Activated CD4-positive, CD25-positive, alpha-beta regulatory T cell (primary cell): Measurements from ENCODE around the gene ELMO2.
A peak's percentile ranks its signal among the peaks of the same experiment; 100 is the strongest.
"Not testable (repeated sequence)": the region's sequence is repeated elsewhere in the genome, so short reads cannot be mapped to it uniquely, and the experiment has no call there.

ENCODE experiments used
- DNase-seq, 4 experiments: peaks; one replicate each; lab custom pipeline; 2025; lab: John Stamatoyannopoulos, UW

The ELMO2 gene

DNA sequence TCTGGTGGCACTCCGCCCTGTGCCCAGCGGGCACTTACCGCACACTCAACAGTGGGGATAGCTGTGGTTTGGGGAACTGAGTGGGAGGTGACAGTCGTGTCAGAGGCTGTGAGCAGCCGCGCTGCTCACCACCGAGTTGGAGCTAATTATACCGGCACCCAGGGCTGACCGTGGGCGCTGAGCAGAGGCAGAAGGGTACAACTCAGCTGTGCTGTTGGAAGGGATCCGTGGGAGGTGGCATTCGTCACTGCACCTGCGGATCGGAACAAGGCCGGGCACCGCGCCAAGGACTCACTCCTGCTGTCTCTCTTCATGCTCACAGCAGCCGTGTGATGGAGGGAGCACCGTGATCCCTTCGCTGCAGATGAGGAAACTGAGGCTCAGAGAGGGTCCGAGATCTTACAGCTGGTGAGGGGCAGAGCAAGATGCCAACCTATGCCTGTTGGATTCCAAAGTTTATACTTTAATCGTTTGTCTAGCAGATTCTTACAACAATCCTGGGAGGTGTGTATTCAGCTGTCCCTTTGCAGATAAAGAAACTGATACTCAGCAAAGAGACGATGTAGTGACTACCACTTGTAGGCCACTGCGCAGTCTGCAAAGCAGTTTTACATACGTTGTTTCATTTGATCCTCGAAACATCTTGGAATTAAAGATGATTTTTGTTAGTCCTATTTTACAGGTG lies 713 bp upstream of the ELMO2 start:
- peak; percentile 50 to 64 (median 58) for DNase-seq

DNA sequence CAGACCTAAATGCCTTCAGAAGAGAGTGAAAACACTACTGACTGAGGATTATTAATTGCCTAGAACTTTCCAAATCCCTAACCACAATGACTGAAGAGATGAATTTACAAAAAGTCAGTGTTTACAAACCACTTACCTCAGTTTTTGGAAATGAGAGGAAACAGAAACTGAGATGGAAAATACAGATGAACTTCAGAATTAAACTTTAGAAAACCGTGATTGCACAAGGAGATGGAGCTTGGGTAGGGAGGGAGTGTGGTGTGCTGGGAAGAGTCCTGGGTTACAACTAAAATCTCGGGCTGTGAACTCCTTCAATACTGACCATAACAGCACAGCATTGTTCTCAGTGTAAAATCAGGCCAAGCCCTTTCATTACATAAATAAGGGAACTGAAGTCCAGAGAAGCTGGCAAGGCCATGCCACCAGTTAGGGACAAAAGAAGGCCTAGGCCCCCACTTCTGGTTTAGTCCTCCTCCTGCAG lies 4.0 kb downstream of the ELMO2 start:
- no peak for DNase-seq

DNA sequence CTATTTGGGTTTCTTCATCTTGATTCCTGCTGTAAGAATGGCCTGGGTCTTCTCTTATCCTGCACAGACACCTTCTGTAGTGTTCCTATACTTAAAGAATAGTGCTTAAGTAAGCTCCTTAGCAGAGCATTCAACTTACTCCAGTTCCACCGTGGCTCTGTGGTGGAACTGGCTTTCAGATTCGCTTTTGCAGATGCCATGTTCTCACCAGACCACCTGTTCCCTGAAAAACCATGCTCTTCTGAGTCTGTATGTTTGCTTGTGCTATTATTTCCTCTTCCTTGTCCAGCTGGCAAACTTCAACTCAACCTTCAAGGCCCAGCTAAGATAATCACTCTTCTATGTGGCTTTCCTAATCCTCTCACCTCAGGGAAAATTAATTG lies 4.9 kb downstream of the ELMO2 start:
- no peak for DNase-seq

DNA sequence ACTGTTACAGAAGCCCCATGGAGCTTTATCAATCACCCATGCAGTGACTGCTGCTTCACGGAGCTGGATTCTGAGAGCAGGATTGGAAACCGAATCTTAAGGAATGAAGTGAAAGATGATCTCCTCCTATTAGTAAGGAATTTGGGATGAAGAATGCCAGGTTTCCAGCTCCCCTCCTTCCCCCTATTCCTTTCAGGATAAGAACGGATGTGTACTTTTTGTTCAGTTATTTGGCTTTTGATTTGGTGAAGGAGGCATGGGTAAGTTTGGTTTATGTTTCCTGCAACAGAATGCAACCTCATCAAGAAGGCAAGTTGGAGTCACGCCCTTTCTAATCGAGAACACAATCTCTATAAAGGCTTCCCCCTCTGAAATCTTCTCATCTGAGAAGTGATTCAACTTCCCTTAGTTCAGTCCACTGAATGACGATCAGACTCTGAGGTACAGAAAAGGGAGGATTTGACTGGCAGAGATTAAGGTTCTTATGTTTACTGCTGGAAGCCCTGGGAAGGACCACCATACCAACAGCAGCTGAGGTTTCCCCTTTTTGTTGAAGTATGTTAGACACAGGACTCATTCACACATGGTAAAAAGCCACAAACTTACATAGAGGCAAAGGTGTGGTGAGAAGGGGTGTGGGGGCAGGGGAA lies 5.5 kb downstream of the ELMO2 start:
- no peak for DNase-seq

DNA sequence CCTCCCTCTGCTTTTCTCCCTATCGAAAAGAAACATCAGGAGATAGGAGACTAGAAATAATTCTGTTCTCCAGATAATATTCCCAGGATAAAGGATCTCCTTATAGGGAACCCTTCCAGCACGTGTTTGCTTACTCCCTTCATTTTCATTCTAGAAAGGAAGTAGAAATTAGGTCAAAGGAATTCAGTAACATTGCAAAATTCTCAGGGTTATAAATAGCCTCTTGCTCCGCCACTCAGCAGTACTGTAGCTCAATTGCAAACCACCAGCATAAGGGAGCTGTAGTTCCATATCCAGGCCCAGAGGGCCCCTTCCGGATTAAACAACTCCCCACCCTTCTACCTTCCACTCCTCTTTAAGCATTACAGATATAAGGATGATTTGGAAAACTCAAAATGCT lies 6.2 kb downstream of the ELMO2 start:
- no peak for DNase-seq

DNA sequence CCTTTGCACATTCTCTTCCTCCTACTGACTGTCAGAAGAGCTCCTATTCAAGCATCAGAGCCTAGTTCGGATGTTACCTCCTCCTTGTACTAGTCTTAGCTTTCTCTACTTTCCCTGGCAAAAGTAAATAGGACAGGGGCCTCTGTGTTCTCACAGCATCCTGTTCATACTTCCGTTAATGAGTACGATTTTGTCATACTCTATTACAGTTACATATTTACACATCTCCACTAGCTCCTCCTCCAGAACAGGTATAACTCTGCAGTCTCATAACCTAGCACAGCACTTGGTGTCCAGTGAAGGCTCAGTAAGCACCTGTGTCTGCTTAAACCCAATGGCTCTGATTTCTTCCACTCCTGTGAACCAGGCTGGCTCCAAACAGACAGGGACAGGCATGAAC lies 7.0 kb downstream of the ELMO2 start:
- DNase-seq = no peak

DNA sequence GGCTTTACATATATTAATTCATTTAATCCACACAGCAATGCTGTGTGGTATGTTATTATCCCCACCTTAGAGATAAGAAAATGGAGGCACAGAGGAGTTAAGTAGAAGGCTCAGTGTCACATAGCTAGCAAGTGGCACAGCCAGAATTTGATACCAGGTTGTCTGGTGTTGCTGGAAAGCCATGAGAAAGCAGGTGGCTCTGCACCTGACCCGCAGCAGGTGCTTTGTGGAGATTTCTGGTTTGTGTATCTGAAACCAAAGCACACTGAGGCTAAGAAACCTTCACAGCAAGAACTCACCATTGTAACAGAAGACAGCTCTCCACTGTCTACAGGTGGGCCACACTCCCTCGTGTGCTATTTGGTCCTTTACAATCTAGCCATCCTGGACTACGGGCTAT lies 7.5 kb downstream of the ELMO2 start:
- DNase-seq = no peak

DNA sequence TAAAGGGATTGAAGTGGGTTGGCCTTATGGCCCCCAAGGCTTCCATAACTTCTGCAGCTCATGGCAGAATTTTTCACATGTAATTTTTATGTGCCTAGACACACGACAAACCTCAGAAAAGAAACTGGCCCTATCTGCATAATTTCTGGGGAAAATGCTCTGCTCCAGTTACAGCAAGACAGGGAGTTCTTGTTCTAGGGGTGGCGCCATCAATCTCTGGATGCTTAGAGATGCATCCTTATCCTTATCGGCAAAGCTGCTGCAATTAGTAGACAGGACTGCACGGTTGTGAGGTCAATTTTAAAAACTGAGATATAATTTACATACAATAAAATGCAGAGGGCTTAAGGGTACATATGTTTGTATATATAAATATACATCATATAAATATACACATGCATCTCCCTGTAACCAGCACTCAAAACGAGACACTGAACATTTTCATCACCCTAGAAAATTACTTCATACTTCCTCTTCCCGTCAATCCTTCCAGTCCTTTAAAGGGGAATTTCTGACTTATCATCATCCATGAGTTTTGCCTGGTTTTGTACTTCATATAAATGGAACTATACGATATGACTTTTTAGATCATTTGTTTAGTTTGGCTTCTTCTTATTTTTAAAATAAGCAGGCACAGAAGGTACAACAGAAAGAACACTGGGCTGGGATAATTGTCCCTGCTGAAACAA lies 10.2 kb downstream of the ELMO2 start:
- no peak for DNase-seq

DNA sequence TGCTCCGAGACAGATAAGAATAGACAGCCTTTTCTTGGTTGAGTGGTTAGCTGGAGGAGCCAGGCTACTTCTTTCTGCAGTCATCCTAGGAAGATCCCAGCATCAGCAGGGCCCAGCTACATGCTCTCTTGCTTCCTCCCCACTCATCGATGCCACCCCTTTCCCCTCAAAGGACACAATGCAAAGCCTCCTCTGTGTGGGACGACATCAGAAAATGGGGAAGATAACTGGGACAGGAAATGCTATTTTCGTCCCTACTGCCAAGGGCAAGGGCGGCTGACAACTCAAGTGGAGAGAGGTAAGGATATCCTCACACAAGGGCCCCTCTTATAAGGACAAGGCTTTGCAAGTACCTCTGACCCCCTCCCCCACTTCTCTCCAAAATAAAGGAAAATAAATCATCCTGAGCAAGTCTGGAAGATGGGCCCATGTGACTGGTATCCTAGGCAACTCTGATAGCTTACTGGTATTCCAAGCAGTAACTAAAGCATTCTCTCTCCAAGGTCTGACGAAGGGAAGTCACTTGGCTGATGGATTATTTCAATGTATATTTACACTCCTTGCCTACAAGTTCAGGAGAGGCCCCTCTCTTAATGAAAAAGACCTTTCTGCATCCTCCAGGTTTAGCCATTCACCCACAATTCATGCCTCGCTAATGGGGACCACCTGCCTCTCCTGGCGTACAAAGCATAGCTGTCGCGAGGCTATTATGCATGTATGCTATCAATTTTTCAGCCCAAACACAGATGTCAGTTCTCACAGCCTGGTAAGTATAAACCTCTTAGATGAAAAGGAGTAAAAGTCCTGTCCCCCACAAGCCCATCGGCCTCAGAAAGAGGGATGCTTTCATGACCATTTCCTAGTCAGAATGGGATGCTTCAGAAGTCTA lies 11.3 kb downstream of the ELMO2 start:
- no peak for DNase-seq

DNA sequence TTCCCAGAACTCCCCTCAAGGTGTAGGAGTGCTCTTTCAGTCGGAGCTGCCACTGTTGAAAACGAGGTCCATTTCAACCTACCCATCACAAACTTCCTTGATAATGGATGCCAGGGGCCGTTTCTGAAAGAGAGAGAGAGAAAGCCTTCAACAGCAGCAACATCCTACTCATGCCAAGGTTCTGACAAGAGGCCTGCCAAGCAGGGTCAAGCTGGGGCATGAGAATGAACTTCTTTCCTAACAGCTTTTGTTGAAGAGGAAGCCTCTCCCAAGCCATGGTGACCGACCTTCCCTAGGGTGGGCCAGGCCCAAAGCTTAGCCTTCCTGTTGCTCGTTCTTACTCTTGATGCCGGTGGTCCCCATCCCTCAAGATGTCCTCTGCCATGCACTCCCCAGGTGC lies 12.4 kb downstream of the ELMO2 start:
- no peak for DNase-seq

DNA sequence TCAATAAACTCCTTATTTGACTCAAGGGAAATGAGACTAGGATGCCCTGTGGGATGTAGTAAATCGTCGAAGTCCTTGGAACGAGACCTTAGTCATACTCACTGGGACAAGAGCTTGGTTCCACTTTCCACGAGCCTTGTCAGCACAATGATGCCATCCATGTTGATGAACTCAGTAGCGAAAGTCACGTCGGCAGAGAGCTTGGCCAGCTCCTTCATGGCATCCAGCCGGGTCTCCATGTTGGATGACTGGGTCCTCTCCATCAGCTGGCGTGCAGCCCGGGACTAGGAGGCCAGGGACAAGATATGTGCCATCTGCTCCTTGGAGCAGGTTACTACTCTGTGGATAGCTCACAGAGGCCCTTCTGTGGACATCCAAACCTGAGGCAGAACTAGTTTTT lies 17.5 kb downstream of the ELMO2 start:
- no peak for DNase-seq

DNA sequence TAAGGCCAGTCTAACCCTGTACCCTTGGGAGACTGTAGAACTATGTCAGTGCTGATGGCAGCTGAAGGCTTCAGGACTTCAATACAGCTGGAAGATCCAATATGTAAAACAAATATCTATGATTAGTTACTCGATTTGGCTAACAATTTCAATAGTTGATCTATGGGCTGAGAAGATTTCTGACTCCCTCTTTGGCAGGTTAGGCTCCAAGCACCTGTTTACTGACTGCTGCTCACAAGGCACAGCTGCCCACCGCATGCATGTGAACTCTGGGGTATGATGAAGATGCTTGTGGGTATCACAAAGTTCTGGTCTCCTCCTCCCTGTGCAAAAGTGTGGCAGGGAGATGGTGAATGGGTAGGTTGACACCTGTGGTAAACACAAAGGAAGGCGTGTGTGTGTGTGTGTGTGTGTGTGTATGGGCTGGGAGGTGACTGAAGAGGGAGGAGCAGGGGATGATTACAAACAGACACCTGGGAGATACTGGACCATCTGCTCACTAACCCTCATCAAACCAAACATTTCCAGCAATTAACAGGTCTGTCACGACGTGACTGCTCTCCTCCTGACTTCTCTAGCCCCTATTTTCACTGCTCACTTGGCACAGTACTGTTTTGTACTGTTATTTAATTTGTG lies 18.1 kb downstream of the ELMO2 start:
- no peak for DNase-seq

DNA sequence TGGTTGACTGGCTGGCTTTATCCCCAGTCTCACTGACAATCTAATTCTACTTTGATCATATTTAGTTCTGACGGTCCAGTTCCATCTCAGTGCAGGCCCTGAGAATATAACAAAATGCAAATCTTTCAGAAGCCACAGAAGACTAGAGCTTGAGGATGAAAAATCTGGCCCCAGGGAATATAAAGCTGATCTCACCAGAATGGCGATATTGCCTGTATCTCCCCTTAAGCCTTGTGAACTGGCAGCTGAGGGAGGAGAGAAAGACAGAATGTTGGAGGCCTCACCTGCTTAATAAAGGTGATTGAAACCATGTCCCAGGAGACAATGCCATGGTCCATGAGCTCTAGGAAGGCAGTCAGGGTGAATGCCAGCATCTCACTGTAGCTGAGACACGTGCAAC lies 19.4 kb downstream of the ELMO2 start:
- DNase-seq = not testable (repeated sequence)

DNA sequence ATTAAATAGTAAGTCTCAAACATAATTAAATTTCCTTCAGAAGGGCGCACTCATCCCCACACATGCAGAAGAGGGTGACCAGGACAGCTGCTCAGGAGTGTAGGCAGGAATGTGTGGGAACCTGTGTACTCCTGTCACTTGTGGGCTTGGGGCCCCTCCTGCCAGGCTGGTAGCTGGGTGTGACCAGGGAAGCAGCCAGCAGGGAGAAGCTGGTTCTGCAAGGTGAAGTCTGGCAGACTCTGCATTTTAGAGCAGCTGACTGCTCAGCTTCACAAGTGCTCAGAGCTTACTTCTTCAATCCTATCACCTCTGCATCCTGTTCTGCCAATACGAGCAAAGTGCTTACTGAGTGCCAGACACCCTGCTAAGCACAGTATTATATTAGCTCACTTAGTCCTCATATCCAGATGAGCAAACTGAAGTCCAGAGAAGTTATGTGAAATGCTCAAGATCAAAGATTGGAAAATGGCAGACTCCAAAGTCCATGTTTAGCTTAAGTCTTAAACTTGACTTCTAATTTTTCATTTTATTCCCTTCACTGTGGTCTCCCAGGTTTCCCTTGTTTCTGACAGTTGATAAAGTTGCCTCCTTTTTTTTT lies 27.9 kb downstream of the ELMO2 start:
- no peak for DNase-seq

DNA sequence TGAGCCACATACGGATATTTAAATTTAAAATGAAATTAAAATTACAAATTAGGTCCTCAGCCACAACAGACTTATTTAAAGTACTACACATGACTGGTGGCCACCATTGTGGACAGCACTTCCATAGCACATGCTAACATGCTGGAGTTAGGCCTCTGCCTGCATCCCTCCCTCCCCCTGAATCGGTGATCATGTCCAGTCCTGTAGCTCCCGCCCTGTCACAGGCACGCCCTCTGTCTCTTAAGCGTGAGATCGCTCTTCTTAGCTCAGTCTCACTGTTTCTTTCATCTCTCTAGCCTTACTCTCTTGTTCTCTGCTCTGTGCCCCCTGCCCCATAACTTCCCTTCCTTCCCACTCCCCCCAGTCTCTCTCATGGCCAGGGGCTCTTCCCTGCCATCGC lies 28.9 kb downstream of the ELMO2 start:
- no peak for DNase-seq

DNA sequence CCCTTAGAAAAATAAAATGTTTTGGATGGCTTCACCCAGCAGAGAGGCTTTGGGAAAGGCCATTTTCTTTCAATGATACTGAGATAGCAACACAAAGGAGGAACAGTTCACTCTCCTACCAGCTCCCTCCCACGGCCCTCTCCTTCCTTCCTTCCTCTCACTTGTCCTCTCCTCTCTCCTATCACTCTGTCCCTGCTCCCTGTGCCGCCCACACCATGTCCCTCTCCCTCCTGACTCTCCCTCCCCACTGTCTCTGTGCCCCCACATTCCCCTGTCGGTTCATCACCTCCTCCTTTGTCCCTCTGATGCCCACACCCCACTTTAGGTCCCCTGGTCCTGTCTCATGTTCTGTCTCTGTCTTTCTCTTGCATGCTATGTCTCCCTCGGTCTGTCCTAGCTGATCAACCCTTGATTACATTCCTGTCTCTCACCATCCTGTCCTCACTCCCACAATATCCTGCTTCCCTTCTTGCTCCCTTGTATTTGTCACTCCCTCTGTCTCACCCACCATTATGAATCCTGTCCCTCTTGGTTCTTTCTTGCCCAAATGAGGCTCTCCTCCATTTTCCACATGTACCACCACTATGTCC lies 30.1 kb downstream of the ELMO2 start:
- no peak for DNase-seq

DNA sequence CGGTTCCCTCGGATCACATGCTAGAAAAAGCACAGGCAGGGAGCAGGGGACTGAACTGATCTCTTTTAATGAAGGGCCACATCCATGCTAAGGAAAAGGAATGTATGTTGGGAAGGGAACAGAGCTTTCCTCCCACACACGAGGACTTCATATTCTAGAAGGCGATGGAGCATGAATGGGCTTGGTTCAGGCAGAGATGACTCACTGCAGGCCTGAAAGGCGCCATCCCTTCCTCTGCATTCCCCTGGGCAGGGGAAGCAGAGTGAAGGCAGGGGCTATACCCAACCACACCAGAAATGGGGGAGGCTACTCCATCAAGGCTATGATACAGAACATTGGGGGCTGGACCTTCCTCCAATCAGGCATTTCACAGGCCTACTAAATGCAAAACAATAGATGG lies 30.6 kb downstream of the ELMO2 start:
- DNase-seq = no peak

DNA sequence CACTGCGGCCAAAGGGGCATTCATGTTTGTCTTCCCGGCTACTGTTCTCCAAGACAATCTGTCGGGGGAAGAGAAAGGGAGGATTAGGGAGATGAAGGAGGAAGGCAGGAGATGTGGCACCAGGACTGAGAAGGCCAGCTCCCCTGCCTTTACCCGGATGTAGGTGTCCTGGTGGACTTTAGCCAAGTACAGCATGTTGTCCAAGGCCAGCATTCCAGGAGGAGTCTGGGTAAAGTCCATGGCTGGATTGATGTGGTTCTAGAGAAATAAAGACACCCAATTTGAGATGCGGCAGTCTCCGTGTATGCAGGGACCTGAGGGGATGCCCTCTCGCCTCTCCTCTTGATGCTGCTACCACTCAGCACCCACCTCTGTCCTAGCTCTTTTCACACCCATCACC lies 32.0 kb downstream of the ELMO2 start:
- DNase-seq = no peak

DNA sequence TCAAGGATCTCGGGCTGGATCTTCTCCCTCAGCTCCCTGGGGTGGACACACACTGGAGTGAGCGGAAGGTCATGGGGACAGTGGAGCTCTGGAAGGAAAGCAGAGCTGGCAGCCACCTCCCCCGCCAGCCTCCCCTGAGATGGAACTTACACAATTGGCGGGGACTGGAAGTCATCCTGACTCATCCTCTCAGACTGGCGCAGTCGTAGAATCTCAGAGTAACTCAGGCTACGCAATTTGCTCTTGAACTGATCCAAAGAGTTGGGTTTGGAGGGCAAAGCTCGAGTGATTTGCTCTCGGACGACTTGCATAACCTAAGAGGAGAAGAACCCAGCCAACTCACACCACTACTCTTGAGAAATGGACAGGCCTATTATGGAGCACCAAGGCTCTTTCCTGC lies 34.8 kb downstream of the ELMO2 start:
- DNase-seq = no peak

DNA sequence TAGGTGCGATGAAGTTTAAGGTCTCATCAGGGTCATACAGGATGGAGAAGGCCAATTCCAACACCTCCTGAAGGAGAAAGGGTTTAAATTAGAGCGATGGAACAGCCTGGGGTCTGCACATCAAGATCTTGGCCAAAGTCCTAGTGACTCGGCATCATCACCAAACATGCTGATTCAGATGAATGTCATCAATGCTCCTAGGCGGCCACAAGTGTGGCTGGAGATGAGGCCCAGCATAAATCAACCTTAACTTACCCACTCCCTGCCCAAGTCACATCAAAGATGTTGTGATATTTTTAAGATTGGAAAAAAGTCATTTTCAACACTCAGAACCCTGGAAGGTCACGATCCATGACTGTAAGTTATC lies 37.5 kb downstream of the ELMO2 start:
- no peak for DNase-seq
